Testis (tissue), 2 donors: ENCODE results near the gene SPATA13.

Experiments
- POLR2A ChIP-seq: fragments of 450-650 bp; IDR thresholded peaks from one replicate; pipeline ENCODE4 v1.6.1; 2017; ENCODE audit warnings: antibody characterized with exemption, mild to moderate bottlenecking, moderate library complexity
- TF ChIP-seq, protein P1 (sequence below), 3 experiments: fragments of 450-650 bp in 2 of 3; fragments of 200-600 bp in 1 of 3; sonication (generic) in 1 of 3; IDR thresholded peaks; one replicate each; pipeline ENCODE4 v1.5.1; 2016 to 2019; ENCODE audit warnings: antibody characterized with exemption in 3 of 3, mild to moderate bottlenecking in 2 of 3, moderate library complexity in 1 of 3

DNA sequence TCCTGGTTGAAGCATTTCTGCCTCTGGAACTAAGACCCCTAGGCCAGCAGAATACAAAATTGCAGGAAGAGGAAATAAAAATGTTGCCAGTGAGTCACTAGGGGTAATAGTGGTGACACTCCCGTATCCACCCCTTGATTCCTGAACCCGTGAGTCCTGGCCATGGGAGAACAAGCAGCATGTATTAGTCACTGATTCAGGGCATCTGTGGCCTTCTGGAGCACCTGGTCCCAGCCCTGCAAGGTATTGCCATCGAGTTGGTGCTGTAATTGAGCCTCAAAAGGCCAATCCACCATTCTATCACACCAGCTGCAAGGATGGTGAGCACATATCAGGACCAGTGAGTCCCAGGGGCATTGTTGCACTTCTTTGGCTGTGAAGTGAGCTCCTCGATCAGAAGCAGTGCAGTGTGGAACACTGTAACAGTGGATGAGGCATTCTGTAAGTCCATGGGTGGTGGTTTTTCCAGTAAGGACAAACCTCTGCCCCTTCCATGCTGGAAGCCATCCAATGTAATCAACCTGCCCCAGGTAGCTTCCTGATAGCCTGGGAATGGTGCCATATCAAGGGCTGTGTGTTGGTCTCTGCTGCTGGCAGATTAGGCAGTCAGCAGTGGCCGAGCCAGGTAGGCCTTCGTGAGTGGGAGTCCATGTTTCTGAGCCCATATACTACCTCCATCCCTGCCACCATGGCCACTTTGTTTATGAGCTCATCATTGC, 188.4 kb downstream of the SPATA13 start:
- TF ChIP-seq, protein P1, sequence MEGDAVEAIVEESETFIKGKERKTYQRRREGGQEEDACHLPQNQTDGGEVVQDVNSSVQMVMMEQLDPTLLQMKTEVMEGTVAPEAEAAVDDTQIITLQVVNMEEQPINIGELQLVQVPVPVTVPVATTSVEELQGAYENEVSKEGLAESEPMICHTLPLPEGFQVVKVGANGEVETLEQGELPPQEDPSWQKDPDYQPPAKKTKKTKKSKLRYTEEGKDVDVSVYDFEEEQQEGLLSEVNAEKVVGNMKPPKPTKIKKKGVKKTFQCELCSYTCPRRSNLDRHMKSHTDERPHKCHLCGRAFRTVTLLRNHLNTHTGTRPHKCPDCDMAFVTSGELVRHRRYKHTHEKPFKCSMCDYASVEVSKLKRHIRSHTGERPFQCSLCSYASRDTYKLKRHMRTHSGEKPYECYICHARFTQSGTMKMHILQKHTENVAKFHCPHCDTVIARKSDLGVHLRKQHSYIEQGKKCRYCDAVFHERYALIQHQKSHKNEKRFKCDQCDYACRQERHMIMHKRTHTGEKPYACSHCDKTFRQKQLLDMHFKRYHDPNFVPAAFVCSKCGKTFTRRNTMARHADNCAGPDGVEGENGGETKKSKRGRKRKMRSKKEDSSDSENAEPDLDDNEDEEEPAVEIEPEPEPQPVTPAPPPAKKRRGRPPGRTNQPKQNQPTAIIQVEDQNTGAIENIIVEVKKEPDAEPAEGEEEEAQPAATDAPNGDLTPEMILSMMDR (IDR thresholded peaks at IDR 0.05) = no peak
- no peak for TF ChIP-seq POLR2A
